Right atrium auricular region (tissue), 2 donors: ENCODE results near the gene CIBAR2. TPM values are rescaled to one million over a fixed set of nuclear protein-coding genes. Genes with fewer than 3 reads are reported as not detected.

ENCODE experiments used
- DNase-seq: peaks from one replicate; pipeline ENCODE4 v3.0.0-alpha.2; 2019; ENCODE audit warnings: low spot score
- H3K27ac ChIP-seq, 2 donors: fragments of 200-600 bp; sonication (generic); 1 replicate in 1 of 2; 2 replicates in 1 of 2; pipeline ENCODE4 v1.5.1; 2016 to 2019
- H3K27me3 ChIP-seq, 2 donors: fragments of 200-600 bp; sonication (generic); one replicate each; pipeline versions ENCODE4 v1.5.1 to v1.6.0; 2017 to 2019
- H3K36me3 ChIP-seq: fragments of 200-600 bp; sonication (generic); one replicate; pipeline ENCODE4 v1.5.1; 2016
- H3K4me1 ChIP-seq, 2 donors: fragments of 200-600 bp; sonication (generic); one replicate each; pipeline versions ENCODE4 v1.5.1 to v1.6.0; 2017 to 2019
- H3K4me3 ChIP-seq, 2 donors: fragments of 200-600 bp; sonication (generic); 1 replicate in 1 of 2; 2 replicates in 1 of 2; pipeline ENCODE4 v1.5.1; 2017 to 2019; ENCODE audit warnings: mild to moderate bottlenecking in 1 of 2, moderate library complexity in 1 of 2
- H3K9me3 ChIP-seq, 2 donors: fragments of 200-600 bp; sonication (generic); one replicate each; pipeline ENCODE4 v1.5.1; 2019
- CTCF ChIP-seq, 2 donors: fragments of 200-600 bp; sonication (generic); IDR thresholded peaks; one replicate each; pipeline ENCODE4 v1.5.1; 2019; ENCODE audit warnings: antibody characterized with exemption in 2 of 2
- total RNA-seq, 2 donors: library from RNA; depleted of rRNA; stranded (reverse); fragments of >200 nt; gene quantifications; one replicate each; pipeline ENCODE4 v1.1.0, GENCODE V29; 2016

CIBAR2 gene
- total RNA-seq, 2 donors from 2014 or later: not detected

GRCh38 chr16:85114909-85115567 is 2.8 kb upstream of the CIBAR2 start:
- peak; percentile 96 to 97 for TF ChIP-seq CTCF (IDR thresholded peaks at IDR 0.05)
- Histone ChIP-seq H3K27ac (peak overlapping the region; percentile 37 to 50), H3K4me3 (no peak overlapping the region), H3K27me3 (no peaks in the 10 kb centered on the region), H3K36me3 (no peaks in the 10 kb centered on the region), H3K9me3 (no peaks in the 10 kb centered on the region), H3K4me1 (peaks cover 0 to 9% of the 10 kb centered on the region in 2 donors)
- DNase-seq: peak; percentile 90

GRCh38 chr16:85113913-85114312 is 1.6 kb upstream of the CIBAR2 start:
- no peaks in the 10 kb centered on the region for H3K36me3 ChIP-seq
- no peaks in the 10 kb centered on the region for H3K9me3 ChIP-seq
- no peak for TF ChIP-seq CTCF (IDR thresholded peaks at IDR 0.05)
- H3K4me1 ChIP-seq: peaks cover 0 to 9% of the 10 kb centered on the region in 2 donors
- H3K27ac ChIP-seq: no peak overlapping the region
- DNase-seq: no peak
- H3K4me3 ChIP-seq: no peak overlapping the region
- H3K27me3 ChIP-seq: no peaks in the 10 kb centered on the region

DNA sequence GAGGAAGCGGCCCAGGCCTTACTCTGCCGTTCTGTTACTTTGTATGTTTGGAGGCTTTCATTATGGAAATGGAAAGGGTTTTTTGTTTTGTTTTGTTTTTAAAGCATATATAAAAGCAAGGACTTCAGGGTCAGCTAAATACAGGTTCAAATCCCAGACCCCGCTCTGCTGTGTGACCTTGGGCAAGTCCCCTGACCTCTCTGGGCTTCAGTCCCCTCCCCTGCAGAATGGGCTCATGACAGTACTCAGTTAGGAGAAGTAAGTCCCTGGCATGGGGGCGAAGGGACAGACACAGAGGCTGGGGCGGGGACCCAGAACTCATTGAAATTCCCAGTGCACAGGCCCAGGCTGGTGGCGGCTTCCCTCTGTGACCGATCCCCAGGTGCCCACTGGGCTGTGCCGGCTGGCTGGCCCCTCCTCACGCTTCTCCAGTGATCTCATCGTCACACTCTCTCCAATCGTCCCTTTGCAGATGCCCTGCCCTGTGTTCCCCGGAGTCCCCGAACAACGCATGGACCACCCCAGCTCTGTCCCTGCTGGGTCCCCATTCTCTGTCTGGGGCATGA is 979 bp upstream of the CIBAR2 start:
- Histone ChIP-seq H3K4me3 (no peak overlapping the region), H3K4me1 (peaks cover 0 to 9% of the 10 kb centered on the region in 2 donors), H3K9me3 (no peaks in the 10 kb centered on the region), H3K27me3 (no peaks in the 10 kb centered on the region), H3K27ac (no peak overlapping the region), H3K36me3 (no peaks in the 10 kb centered on the region)
- DNase-seq: no peak
- TF ChIP-seq CTCF (IDR thresholded peaks at IDR 0.05): no peak

DNA sequence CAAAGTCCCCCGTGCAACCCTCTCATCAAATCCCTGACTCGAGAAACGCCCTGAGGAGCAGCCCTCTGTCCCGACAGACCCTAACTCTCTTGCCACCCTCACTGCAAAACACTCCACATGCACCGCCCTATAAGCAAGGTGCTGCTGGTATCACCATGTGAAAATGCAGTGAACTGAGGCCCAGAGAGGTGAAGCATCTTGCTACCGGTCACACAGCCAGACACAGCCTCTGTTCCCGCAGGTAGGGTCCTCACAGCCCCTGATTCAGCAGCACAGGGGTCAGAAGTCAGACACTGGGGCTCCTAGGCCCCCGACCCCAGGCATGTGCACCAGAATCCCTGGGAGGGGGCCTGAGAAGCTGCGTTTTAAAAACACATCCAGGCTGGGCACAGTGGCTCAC is 1.1 kb downstream of the CIBAR2 start:
- H3K27me3 ChIP-seq: no peaks in the 10 kb centered on the region
- no peak for DNase-seq
- TF ChIP-seq CTCF (IDR thresholded peaks at IDR 0.05): no peak
- H3K4me3 ChIP-seq: no peak overlapping the region
- H3K4me1 ChIP-seq: peaks cover 0 to 9% of the 10 kb centered on the region in 2 donors
- H3K27ac ChIP-seq: no peak overlapping the region
- no peaks in the 10 kb centered on the region for H3K36me3 ChIP-seq
- no peaks in the 10 kb centered on the region for H3K9me3 ChIP-seq

DNA sequence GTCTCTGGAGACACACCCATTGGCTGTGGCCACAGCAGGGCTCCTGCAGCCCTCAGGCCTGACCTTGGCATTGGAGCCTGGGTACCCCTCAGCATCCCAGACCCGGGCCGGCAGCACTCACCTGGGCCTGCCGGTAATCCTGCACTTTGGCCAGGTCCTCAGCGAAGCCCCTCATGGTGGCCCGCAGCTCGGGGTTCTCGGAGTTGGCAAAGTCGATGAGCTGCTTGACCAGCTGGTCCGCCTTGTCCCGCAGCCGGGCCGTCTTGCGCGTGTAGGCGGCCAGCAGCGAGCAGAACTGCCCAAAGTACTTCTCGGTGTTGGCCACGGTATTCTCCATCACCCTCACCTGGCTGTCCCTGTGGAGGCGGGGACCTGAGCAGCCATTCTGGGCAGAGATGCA is 2.2 kb downstream of the CIBAR2 start:
- no peaks in the 10 kb centered on the region for H3K36me3 ChIP-seq
- no peaks in the 10 kb centered on the region for H3K27me3 ChIP-seq
- no peak for DNase-seq
- TF ChIP-seq CTCF (IDR thresholded peaks at IDR 0.05): no peak
- no peak overlapping the region for H3K27ac ChIP-seq
- H3K4me3 ChIP-seq: no peak overlapping the region
- no peaks in the 10 kb centered on the region for H3K9me3 ChIP-seq
- peaks cover 0 to 5% of the 10 kb centered on the region in 2 donors for H3K4me1 ChIP-seq

DNA sequence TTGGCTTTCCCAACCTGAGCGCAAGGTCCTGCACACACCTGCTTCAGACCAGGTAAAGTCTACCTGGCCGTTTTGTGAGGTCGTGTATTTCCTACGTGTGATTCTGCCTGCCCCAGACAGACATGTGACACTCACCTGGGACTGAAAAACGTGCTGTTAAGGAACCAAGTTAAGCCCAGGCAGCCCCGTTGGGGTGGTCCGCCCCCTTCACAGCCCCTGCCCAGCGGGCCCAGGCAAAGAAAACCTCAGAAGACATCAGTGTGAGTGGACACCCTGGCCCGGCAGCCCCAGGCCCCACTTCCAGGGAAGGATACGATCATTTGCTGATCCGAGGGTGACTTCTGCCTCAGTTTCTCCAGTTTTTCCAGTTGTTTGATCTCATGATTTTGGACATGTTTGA is 4.7 kb downstream of the CIBAR2 start:
- no peaks in the 10 kb centered on the region for H3K27me3 ChIP-seq
- DNase-seq: no peak
- H3K9me3 ChIP-seq: no peaks in the 10 kb centered on the region
- no peak overlapping the region for H3K4me3 ChIP-seq
- no peaks in the 10 kb centered on the region for H3K36me3 ChIP-seq
- H3K4me1 ChIP-seq: no peaks in the 10 kb centered on the region
- no peak for TF ChIP-seq CTCF (IDR thresholded peaks at IDR 0.05)
- H3K27ac ChIP-seq: no peak overlapping the region
